ENCODE results near the gene SPG11.
"Not testable (repeated sequence)": the region's sequence is repeated elsewhere in the genome, so short reads cannot be mapped to it uniquely, and the experiment has no call there.

The SPG11 gene

GRCh38 chr15:44682211-44682610, 18.7 kb upstream of the SPG11 start:
- no peak for DNase-seq

- DNase-seq = no peak
Measured at GRCh38 chr15:44676676-44677075, 13.2 kb upstream of the SPG11 start.

- DNase-seq = no peak
Measured at GRCh38 chr15:44675911-44676310, 12.4 kb upstream of the SPG11 start.

GRCh38 chr15:44673639-44674038, 10.2 kb upstream of the SPG11 start:
- no peak for DNase-seq

- DNase-seq = no peak
Measured at GRCh38 chr15:44670087-44670950, 6.9 kb upstream of the SPG11 start.

- DNase-seq = no peak
Measured at GRCh38 chr15:44668921-44669320, 5.5 kb upstream of the SPG11 start.

- DNase-seq = no peak
Measured at GRCh38 chr15:44667039-44667360, 3.5 kb upstream of the SPG11 start.

- no peak for DNase-seq
Measured at GRCh38 chr15:44666210-44667038, 3.0 kb upstream of the SPG11 start.

- DNase-seq = peak; percentile 55
Measured at GRCh38 chr15:44662478-44663409, 718 bp downstream of the SPG11 start.

- DNase-seq = no peak
Measured at GRCh38 chr15:44661576-44661975, 1.9 kb downstream of the SPG11 start.

- DNase-seq = no peak
Measured at GRCh38 chr15:44659056-44659455, 4.4 kb downstream of the SPG11 start.

- no peak for DNase-seq
Measured at GRCh38 chr15:44657378-44657777, 6.1 kb downstream of the SPG11 start.

- DNase-seq = no peak
Measured at GRCh38 chr15:44656913-44657312, 6.5 kb downstream of the SPG11 start.

- no peak for DNase-seq
Measured at GRCh38 chr15:44656298-44656697, 7.2 kb downstream of the SPG11 start.

GRCh38 chr15:44654858-44655257, 8.6 kb downstream of the SPG11 start:
- no peak for DNase-seq

GRCh38 chr15:44647637-44648036, 15.8 kb downstream of the SPG11 start:
- no peak for DNase-seq

GRCh38 chr15:44647036-44647435, 16.4 kb downstream of the SPG11 start:
- no peak for DNase-seq

GRCh38 chr15:44646460-44646859, 17.0 kb downstream of the SPG11 start:
- no peak for DNase-seq

- no peak for DNase-seq
Measured at GRCh38 chr15:44641651-44642050, 21.8 kb downstream of the SPG11 start.

- no peak for DNase-seq
Measured at GRCh38 chr15:44636976-44637375, 26.5 kb downstream of the SPG11 start.

GRCh38 chr15:44633603-44634002, 29.9 kb downstream of the SPG11 start:
- no peak for DNase-seq

GRCh38 chr15:44625286-44625685, 38.2 kb downstream of the SPG11 start:
- DNase-seq = not testable (repeated sequence)

- no peak for DNase-seq
Measured at GRCh38 chr15:44623178-44623577, 40.3 kb downstream of the SPG11 start.

All from NCI-H2029 (cell line).